Spleen (tissue), 11 donors: Measurements from ENCODE around the gene CADPS2. TPM values are rescaled to one million over a fixed set of nuclear protein-coding genes. Genes with fewer than 3 reads are reported as not detected.

Experiments
- DNase-seq: peaks from one replicate; pipeline ENCODE4 v3.0.0-alpha.2; 2020
- H3K27ac ChIP-seq, 8 donors: fragments of 200-600 bp; sonication (generic) in 7 of 8; 1 replicate in 4 of 8; 2 replicates in 4 of 8; pipeline versions ENCODE4 v1.5.0 to v1.8.0; 2016 to 2021; ENCODE audit warnings: inconsistent platforms in 4 of 8, mild to moderate bottlenecking in 4 of 8, moderate library complexity in 1 of 8
- H3K27me3 ChIP-seq, 7 donors: fragments of 200-600 bp; sonication (generic) in 6 of 7; replicated peaks in 1 of 7; 1 replicate in 4 of 7; 2 replicates in 3 of 7; pipeline versions ENCODE4 v1.5.0 to v1.8.0; 2016 to 2021; ENCODE audit warnings: inconsistent platforms in 3 of 7, mild to moderate bottlenecking in 1 of 7
- H3K36me3 ChIP-seq, 6 donors: fragments of 200-600 bp; sonication (generic) in 5 of 6; 1 replicate in 4 of 6; 2 replicates in 2 of 6; pipeline versions ENCODE4 v1.5.0 to v1.8.0; 2016 to 2021; ENCODE audit warnings: inconsistent platforms in 2 of 6
- H3K4me1 ChIP-seq, 6 donors: fragments of 200-600 bp; sonication (generic) in 5 of 6; 1 replicate in 3 of 6; 2 replicates in 3 of 6; pipeline versions ENCODE4 v1.5.0 to v1.8.0; 2016 to 2021; ENCODE audit warnings: inconsistent platforms in 3 of 6
- H3K4me3 ChIP-seq, 8 donors: fragments of 200-600 bp; sonication (generic) in 7 of 8; 1 replicate in 4 of 8; 2 replicates in 4 of 8; pipeline versions ENCODE4 v1.5.0 to v1.8.0; 2016 to 2021; ENCODE audit warnings: inconsistent platforms in 4 of 8, mild to moderate bottlenecking in 4 of 8, moderate library complexity in 2 of 8
- H3K9me3 ChIP-seq, 8 donors: fragments of 200-600 bp; sonication (generic) in 7 of 8; 1 replicate in 4 of 8; 2 replicates in 4 of 8; pipeline versions ENCODE4 v1.5.0 to v1.8.0; 2016 to 2021; ENCODE audit warnings: inconsistent platforms in 4 of 8
- POLR2A ChIP-seq, 3 donors: fragments of 450-650 bp; IDR thresholded peaks; one replicate each; pipeline ENCODE4 v1.5.1; 2017; ENCODE audit warnings: antibody characterized with exemption in 3 of 3, mild to moderate bottlenecking in 1 of 3
- POLR2AphosphoS5 ChIP-seq, 3 donors: sonication (generic); formaldehyde crosslinking; IDR thresholded peaks; one replicate each; pipeline ENCODE4 v1.5.1; 2017; ENCODE audit warnings: antibody characterized with exemption in 3 of 3
- WGBS, 5 donors: extraction: QIAGEN DNeasy Blood & Tissue Kit in 3 of 5; methylation state at CpG; one replicate each; pipeline versions ENCODE4 v1.1.5 to v1.1.7; 2013 to 2018; 5-methylcytosine and 5-hydroxymethylcytosine counted together
- intact Hi-C: fragments of 100-400 bp; cut with DNase I; formaldehyde crosslinking; loops from one replicate; pipeline ENCODE4 v1.15.0; 2023; ENCODE audit warnings: low total_unique reads
- polyA plus RNA-seq, 3 donors: library from polyadenylated mRNA; stranded (reverse); fragments of 200-250 nt; gene quantifications; one replicate each; pipeline ENCODE4 v1.2.1, GENCODE V29; 2013
- total RNA-seq, 7 donors: library from RNA; depleted of rRNA in 3 of 7; stranded (reverse); fragments of >200 nt in 3 of 7; fragmentation: NEBNext Ultra II Directional in 4 of 7; extraction: Animal tissue kit (Norgen Biotek cat#: 25700) in 4 of 7; gene quantifications; one replicate each; pipeline versions ENCODE4 v1.1.0 to v1.2.1, GENCODE V29; 2016 to 2021
- TF ChIP-seq, protein P1 (sequence below), 11 experiments: fragments of 200-600 bp in 7 of 11; fragments of 450-650 bp in 4 of 11; sonication (generic) in 4 of 11; IDR thresholded peaks in 8 of 11; conservative IDR thresholded peaks in 3 of 11; 1 replicate in 7 of 11; 2 replicates in 4 of 11; pipeline versions ENCODE4 v1.4.0 to v1.8.0; 2016 to 2021; ENCODE audit warnings: antibody characterized with exemption in 11 of 11, inconsistent platforms in 4 of 11, mild to moderate bottlenecking in 1 of 11
- donor health status: healthy with polysubstance abuse.
- donor health status: DM: no; HTN: no; CAD: no; lungs with moderate emphysema.
- donor health status: DM: no; HTN: no; CAD: no.
- donor health status: Bipolar disorder and iron deficiency.
- donor health status: healthy.
- donor health status: DM: no; HTN: no; CAD: no.
- donor health status: DM: yes; HTN: yes; CAD: no.

Gene CADPS2
- total and polyA plus RNA-seq, 10 donors: 2.4 to 19.3 (median 11.7) TPM

DNA sequence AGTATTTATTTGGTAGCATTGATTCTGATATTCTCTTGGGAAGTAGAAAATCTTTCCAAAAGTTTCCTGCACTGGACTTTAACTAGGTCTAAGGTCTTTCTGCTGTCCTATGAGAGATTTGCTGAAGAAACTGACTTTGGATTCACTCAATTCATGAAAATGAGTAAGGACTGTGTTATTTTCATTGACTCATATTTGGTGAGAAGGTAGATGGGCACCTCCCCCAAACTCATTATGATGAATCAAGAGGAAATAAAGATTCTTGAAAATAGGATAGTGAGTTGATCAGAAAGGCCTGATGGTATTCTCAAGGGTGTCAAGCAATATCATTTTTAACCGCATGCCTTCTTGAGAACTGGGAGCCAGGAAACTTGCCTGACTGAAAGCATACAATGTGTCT, 297.6 kb downstream of the CADPS2 start:
- intact Hi-C loops: no loop called here
- 70 to 93% (median 89%) methylated on average over 1 of the region's 1 CpG for WGBS, 5 donors

DNA sequence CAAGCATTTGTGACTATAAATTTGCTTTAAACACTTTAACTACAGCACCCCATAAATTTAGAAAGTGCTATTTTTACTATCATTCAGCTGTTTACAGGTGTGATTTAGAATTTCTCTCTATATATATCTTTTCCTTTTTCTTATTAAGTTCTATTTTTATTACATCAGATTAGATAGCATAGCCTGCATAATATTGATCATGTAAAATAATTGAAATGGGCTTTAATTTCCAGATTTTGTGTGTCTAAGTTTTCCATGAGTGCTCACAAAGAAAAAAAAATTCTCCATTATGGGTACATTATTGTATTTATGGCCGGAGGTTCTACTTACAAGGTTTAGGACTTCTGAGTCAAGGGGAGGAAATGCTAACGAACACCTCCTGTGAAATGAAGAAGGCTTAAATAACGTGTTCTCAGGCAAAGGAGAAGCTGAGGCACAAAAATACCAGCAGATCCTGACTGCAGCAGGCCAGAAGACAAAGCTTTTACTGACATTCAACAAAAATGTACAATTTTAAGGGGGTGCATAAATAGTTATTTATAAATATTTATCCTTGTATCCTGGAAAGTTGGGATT, 301.5 kb downstream of the CADPS2 start:
- Histone ChIP-seq H3K4me3 (no peak overlapping the region), H3K27ac (no peak overlapping the region), H3K9me3 (no peaks in the 10 kb centered on the region), H3K4me1 (no peaks in the 10 kb centered on the region), H3K36me3 (no peaks in the 10 kb centered on the region), H3K27me3 (no peaks in the 10 kb centered on the region)
- TF ChIP-seq, protein P1, sequence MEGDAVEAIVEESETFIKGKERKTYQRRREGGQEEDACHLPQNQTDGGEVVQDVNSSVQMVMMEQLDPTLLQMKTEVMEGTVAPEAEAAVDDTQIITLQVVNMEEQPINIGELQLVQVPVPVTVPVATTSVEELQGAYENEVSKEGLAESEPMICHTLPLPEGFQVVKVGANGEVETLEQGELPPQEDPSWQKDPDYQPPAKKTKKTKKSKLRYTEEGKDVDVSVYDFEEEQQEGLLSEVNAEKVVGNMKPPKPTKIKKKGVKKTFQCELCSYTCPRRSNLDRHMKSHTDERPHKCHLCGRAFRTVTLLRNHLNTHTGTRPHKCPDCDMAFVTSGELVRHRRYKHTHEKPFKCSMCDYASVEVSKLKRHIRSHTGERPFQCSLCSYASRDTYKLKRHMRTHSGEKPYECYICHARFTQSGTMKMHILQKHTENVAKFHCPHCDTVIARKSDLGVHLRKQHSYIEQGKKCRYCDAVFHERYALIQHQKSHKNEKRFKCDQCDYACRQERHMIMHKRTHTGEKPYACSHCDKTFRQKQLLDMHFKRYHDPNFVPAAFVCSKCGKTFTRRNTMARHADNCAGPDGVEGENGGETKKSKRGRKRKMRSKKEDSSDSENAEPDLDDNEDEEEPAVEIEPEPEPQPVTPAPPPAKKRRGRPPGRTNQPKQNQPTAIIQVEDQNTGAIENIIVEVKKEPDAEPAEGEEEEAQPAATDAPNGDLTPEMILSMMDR (IDR thresholded peaks at IDR 0.05 in 8 of 11, conservative IDR thresholded peaks at IDR 0.05 in 3 of 11): no peak
- 55 to 80% (median 62%) methylated on average over 3 of the region's 3 CpGs for WGBS, 5 donors
- intact Hi-C loops: no loop called here
- no peak for DNase-seq

More for the DNA sequence above, 297.6 kb downstream of the CADPS2 start:
- no peaks in the 10 kb centered on the region for H3K4me1 ChIP-seq
- H3K27me3 ChIP-seq: no peaks in the 10 kb centered on the region
- H3K36me3 ChIP-seq: no peaks in the 10 kb centered on the region
- no peak overlapping the region for H3K4me3 ChIP-seq
- peaks cover 0 to 8% (median 0%) of the 10 kb centered on the region in 8 donors for H3K9me3 ChIP-seq
- TF ChIP-seq POLR2A (IDR thresholded peaks at IDR 0.05) (no peak), POLR2AphosphoS5 (IDR thresholded peaks at IDR 0.05) (no peak)
- TF ChIP-seq, protein P1 (IDR thresholded peaks at IDR 0.05 in 8 of 11, conservative IDR thresholded peaks at IDR 0.05 in 3 of 11): no peak
- DNase-seq: no peak
- H3K27ac ChIP-seq: no peak overlapping the region

DNA sequence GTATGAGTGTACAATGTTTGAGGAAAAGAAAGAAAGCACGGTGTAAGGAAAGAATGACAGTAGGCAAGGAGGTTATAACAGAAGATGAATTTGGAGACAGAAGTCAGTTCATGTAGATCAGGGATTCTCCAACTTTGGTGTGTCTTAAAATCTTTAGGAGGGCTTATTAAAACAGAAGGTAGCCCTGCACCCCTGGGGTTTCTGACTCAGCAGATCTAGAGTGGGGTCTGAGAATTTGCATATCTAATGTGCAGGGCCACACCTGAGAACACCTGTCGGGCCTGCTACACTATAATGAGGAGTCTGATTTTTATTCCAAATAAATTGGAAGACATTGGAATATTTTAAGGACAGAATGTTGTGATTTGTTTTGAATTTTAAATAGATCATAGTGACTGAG, 307.9 kb downstream of the CADPS2 start:
- TF ChIP-seq POLR2A (IDR thresholded peaks at IDR 0.05): no peak
- TF ChIP-seq POLR2AphosphoS5 (IDR thresholded peaks at IDR 0.05): no peak
- TF ChIP-seq, protein P1 (IDR thresholded peaks at IDR 0.05 in 8 of 11, conservative IDR thresholded peaks at IDR 0.05 in 3 of 11): no peak
- 81 to 95% (median 88%) methylated on average over 2 of the region's 2 CpGs for WGBS, 5 donors

DNA sequence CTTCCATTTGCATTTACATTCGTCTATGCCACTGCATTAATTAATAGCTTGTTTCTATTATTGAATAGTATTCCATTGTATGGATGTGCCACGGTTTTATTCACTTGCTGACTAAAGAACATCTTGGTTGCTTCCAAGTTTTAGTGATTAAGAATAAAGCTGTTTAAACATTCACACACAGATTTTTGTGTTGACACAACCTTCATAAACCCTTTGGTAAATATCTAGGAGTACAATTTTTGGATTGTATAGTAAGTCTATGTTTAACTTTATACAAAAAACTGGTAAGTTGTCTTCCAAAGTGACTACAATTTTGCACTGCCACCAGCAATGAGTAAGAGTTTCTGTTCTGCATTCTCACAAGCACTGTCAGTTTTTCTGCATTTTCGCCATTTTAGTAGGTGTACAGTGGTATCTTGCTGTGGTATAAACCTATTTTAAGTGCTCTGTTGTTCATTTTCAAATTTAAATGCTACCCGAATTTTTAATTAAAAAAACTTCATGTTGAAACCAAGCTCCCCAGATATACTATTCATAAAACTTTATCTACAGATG, 308.7 kb downstream of the CADPS2 start:
- 73 to 86% (median 82%) methylated on average over 4 of the region's 4 CpGs for WGBS, 5 donors
- Histone ChIP-seq H3K4me3 (no peak overlapping the region), H3K27ac (no peak overlapping the region), H3K9me3 (no peaks in the 10 kb centered on the region), H3K36me3 (no peaks in the 10 kb centered on the region), H3K4me1 (no peaks in the 10 kb centered on the region), H3K27me3 (no peaks in the 10 kb centered on the region)
- DNase-seq: no peak
- TF ChIP-seq, protein P1 (IDR thresholded peaks at IDR 0.05 in 8 of 11, conservative IDR thresholded peaks at IDR 0.05 in 3 of 11): no peak
- TF ChIP-seq POLR2AphosphoS5 (IDR thresholded peaks at IDR 0.05) (no peak), POLR2A (IDR thresholded peaks at IDR 0.05) (no peak)
- intact Hi-C loops: no loop called here

More for the DNA sequence above, 307.9 kb downstream of the CADPS2 start:
- no peaks in the 10 kb centered on the region for H3K27me3 ChIP-seq
- no peaks in the 10 kb centered on the region for H3K9me3 ChIP-seq
- H3K27ac ChIP-seq: no peak overlapping the region
- intact Hi-C loops: no loop called here
- H3K4me1 ChIP-seq: no peaks in the 10 kb centered on the region
- no peaks in the 10 kb centered on the region for H3K36me3 ChIP-seq
- no peak overlapping the region for H3K4me3 ChIP-seq
- DNase-seq: no peak
